Measurements from ENCODE around the gene EXOG. TPM values are rescaled to one million over a fixed set of nuclear protein-coding genes. Genes with fewer than 3 reads are reported as not detected.

EXOG gene
- total RNA-seq, 2 donors from 2014 or later = 6.4 to 12.4 TPM

Small RNAs within 50 kb of the gene (small RNA-seq; reads per million reads assigned to genes)
- gene RF00019 = 0 reads per million in 2 donors

Other genes with a start within 250 kb of the EXOG start
- 1 to 10 TPM in 1 of 2 donors, not detected in 1; 1.6 TPM for gene SLC22A13, start 230.5 kb upstream of the EXOG start, total RNA-seq
- gene SLC22A14, start 214.0 kb upstream of the EXOG start, total RNA-seq = 1 to 10 TPM in 1 of 2 donors, under 1 TPM in 1; 0.64 to 1.5 TPM
- gene XYLB, start 149.6 kb upstream of the EXOG start, total RNA-seq = 1 to 10 TPM; 4.9 TPM
- 10 to 100 TPM in 1 of 2 donors, 1 to 10 TPM in 1; 5.8 to 24.3 TPM for gene ACVR2B, start 42.5 kb upstream of the EXOG start, total RNA-seq
- gene SCN5A, start 153.3 kb downstream of the EXOG start, total RNA-seq = 1 to 10 TPM in 1 of 2 donors, under 1 TPM in 1; 0.23 to 1.5 TPM

Data from prostate gland (tissue), 2 donors.